22Rv1 (cell line): ENCODE measurements around the gene CACNA1C.

Experiments
- H3K27ac ChIP-seq: fragments of 450-650 bp; 2 replicates; pipeline ENCODE4 v1.5.1; 2017
- CTCF ChIP-seq: fragments of 450-650 bp; IDR thresholded peaks from 2 replicates; pipeline ENCODE4 v1.5.1; 2017; ENCODE audit warnings: mild to moderate bottlenecking
- ZFX ChIP-seq: fragments of 450-650 bp; IDR thresholded peaks from 2 replicates; pipeline ENCODE4 v1.6.1; 2017; ENCODE audit warnings: antibody characterized with exemption, borderline replicate concordance

CACNA1C gene

GRCh38 chr12:2631653-2632350, 579.0 kb downstream of the CACNA1C start:
- H3K27ac ChIP-seq: no peak overlapping the region
- TF ChIP-seq CTCF (no peak), ZFX (no peak)

DNA sequence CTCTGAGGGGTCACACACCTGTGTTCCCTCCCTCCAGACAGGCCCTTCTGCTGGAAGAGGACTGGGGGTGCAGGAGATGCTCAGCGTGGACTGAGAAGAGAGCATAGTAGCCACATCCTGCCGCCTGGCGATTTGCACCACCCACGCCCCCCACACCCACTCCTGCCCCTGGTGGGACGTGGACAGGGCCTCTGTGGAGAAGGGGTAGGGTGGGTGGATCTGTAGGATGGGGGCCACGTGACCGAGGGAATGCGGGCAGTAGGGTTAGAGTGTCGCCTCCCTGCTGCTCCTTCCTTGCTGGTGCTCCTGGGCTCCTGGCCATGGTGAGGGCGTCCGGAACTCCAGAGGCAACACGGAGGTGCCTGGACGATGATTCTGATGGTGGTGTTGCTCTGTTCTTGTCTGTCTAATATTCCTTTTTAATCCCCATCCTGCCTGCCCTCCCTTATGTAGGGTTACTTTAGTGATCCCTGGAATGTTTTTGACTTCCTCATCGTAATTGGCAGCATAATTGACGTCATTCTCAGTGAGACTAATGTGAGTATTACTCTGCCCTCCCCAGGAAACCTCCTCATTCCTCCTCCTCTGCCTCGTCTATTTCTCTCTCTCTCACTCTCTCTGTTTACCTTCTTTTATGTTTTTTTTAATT, 580.5 kb downstream of the CACNA1C start:
- H3K27ac ChIP-seq: no peak overlapping the region
- TF ChIP-seq ZFX (no peak), CTCF (no peak)

GRCh38 chr12:2633825-2634200, 581.0 kb downstream of the CACNA1C start:
- TF ChIP-seq ZFX (no peak), CTCF (no peak)
- no peak overlapping the region for H3K27ac ChIP-seq

- no peak overlapping the region for H3K27ac ChIP-seq
- TF ChIP-seq ZFX (no peak), CTCF (no peak)
Observed at GRCh38 chr12:2634471-2634870, 581.7 kb downstream of the CACNA1C start.

DNA sequence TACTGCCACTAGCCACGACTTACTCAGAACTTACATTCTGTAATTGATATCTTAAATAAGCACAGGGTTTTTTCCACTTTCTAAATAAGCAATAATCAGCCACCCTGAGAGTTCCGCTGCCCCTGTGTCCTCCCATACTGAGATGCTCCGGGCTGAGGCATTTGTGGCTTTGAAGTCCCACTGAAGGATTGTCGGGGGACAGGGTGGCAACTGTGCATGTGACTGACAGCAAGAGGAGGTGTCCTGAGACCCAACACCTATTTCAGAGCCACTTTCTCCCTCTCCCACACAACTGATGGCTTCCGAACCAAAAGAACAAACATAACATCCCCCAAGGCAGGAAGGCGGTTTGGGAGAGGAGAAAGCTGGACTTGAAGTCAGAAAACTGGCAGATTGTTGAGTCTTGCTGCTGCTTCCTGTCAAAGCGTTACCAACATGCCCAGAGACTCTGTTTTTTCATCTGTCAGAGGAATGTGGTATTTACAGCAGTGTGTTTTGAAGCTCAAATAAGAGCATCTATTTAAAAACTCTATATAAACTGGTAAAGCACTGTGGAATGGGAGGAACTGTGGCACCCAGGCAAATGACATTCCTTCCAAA, 584.1 kb downstream of the CACNA1C start:
- no peak for TF ChIP-seq CTCF
- TF ChIP-seq ZFX: no peak
- H3K27ac ChIP-seq: no peak overlapping the region

DNA sequence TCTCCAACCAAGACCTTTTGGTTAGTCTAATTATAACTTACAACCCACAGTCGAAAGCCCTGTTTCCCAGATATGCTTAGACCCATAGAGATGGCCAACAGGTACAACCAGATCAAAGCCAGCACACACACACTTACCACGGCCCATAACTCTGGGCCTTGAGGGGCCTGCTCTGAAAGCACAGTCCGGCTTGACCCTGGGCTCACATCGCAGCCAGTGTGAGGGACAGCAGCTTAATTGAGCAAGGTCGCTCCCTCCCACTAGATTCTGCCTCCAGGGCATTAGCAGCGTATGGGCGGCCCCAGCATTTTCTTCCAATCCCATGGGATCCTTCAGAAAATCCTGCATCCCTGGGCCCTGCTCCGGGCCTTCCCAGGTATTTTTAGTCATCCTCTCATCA, 584.6 kb downstream of the CACNA1C start:
- TF ChIP-seq ZFX (no peak), CTCF (no peak)
- no peak overlapping the region for H3K27ac ChIP-seq
